PC-9 (cell line): Measurements from ENCODE around the gene EYA2.

Experiments used
- CTCF ChIP-seq: fragments of 200-600 bp; sonication (generic); conservative IDR thresholded peaks from 2 replicates; pipeline ENCODE4 v1.6.1; 2017; ENCODE audit warnings: mixed run types, antibody characterized with exemption, mild to moderate bottlenecking, moderate library complexity
- EZH2 ChIP-seq: fragments of 200-600 bp; sonication (generic); IDR thresholded peaks from 2 replicates; pipeline ENCODE4 v1.8.0; 2017; ENCODE audit warnings: antibody characterized with exemption, low read depth

- TF ChIP-seq CTCF = no peak
- TF ChIP-seq EZH2 = no peak
Measured at GRCh38 chr20:47055699-47056369, 161.2 kb downstream of the EYA2 start.
